Stimulated activated effector memory CD8-positive, alpha-beta T cell treated with anti-CD3 and anti-CD28 coated beads, Interleukin-12 subunit alpha, Interleukin-12 subunit beta, amount 100 ng/mL, for 72 hours (primary cell): ENCODE measurements around the gene ESYT2.

ENCODE experiments used
- ATAC-seq: fragments of 150-1000 bp; cut with Tn5 transposase; 2 replicates; pipeline ENCODE4 v1.10.0; 2021
- DNase-seq, 2 donors: peaks; one replicate each; pipeline ENCODE4 v3.0.0; 2021 to 2022; ENCODE audit warnings: low spot score in 2 of 2
- H3K27ac Mint-ChIP-seq: one replicate; pipeline ENCODE4 v1.8.0; 2022; ENCODE audit warnings: mild to moderate bottlenecking, mixed read lengths
- H3K36me3 Mint-ChIP-seq: one replicate; pipeline ENCODE4 v1.8.0; 2022; ENCODE audit warnings: mild to moderate bottlenecking, mixed read lengths
- H3K4me1 Mint-ChIP-seq: one replicate; pipeline ENCODE4 v1.8.0; 2022; ENCODE audit warnings: mixed read lengths
- H3K4me3 Mint-ChIP-seq: one replicate; pipeline ENCODE4 v1.8.0; 2022; ENCODE audit warnings: mild to moderate bottlenecking, mixed read lengths
- H3K9me3 Mint-ChIP-seq: one replicate; pipeline ENCODE4 v1.8.0; 2022; ENCODE audit warnings: mixed read lengths

ESYT2 gene

GRCh38 chr7:158779061-158780000, 50.0 kb downstream of the ESYT2 start:
- ATAC-seq (no peak), DNase-seq (no peak)
- peaks cover 34% of the 10 kb centered on the region for H3K36me3 Mint-ChIP-seq
- peak overlapping the region; percentile 13 for H3K27ac Mint-ChIP-seq
- H3K9me3 Mint-ChIP-seq: no peaks in the 10 kb centered on the region
- H3K4me1 Mint-ChIP-seq: peaks cover 25% of the 10 kb centered on the region
- no peak overlapping the region for H3K4me3 Mint-ChIP-seq

GRCh38 chr7:158778471-158778870, 50.8 kb downstream of the ESYT2 start:
- H3K9me3 Mint-ChIP-seq: no peaks in the 10 kb centered on the region
- DNase-seq: no peak
- no peak for ATAC-seq
- no peak overlapping the region for H3K4me3 Mint-ChIP-seq
- H3K27ac Mint-ChIP-seq: peak overlapping the region; percentile 13
- peaks cover 25% of the 10 kb centered on the region for H3K4me1 Mint-ChIP-seq
- H3K36me3 Mint-ChIP-seq: peaks cover 43% of the 10 kb centered on the region

- no peak overlapping the region for H3K4me3 Mint-ChIP-seq
- peaks cover 49% of the 10 kb centered on the region for H3K36me3 Mint-ChIP-seq
Observed at GRCh38 chr7:158777793-158778192, 51.5 kb downstream of the ESYT2 start.

GRCh38 chr7:158776474-158776873, 52.8 kb downstream of the ESYT2 start:
- Mint-ChIP-seq H3K36me3 (peaks cover 63% of the 10 kb centered on the region), H3K9me3 (no peaks in the 10 kb centered on the region), H3K4me3 (no peak overlapping the region), H3K27ac (no peak overlapping the region), H3K4me1 (peaks cover 25% of the 10 kb centered on the region)
- ATAC-seq (no peak), DNase-seq (no peak)

More at GRCh38 chr7:158777793-158778192, 51.5 kb downstream of the ESYT2 start:
- DNase-seq (no peak), ATAC-seq (no peak)
- Mint-ChIP-seq H3K9me3 (no peaks in the 10 kb centered on the region), H3K27ac (peak overlapping the region; percentile 21), H3K4me1 (peaks cover 25% of the 10 kb centered on the region)

- Mint-ChIP-seq H3K9me3 (no peaks in the 10 kb centered on the region), H3K36me3 (peaks cover 68% of the 10 kb centered on the region), H3K4me3 (no peak overlapping the region), H3K4me1 (peaks cover 25% of the 10 kb centered on the region), H3K27ac (no peak overlapping the region)
- DNase-seq (no peak), ATAC-seq (no peak)
Observed at GRCh38 chr7:158774952-158775351, 54.4 kb downstream of the ESYT2 start.

- Mint-ChIP-seq H3K36me3 (peaks cover 69% of the 10 kb centered on the region), H3K27ac (peak overlapping the region; percentile 40), H3K4me3 (no peak overlapping the region), H3K4me1 (peaks cover 15% of the 10 kb centered on the region), H3K9me3 (no peaks in the 10 kb centered on the region)
- DNase-seq (no peak), ATAC-seq (no peak)
Observed at GRCh38 chr7:158772916-158773315, 56.4 kb downstream of the ESYT2 start.

GRCh38 chr7:158771213-158771834, 58.0 kb downstream of the ESYT2 start:
- Mint-ChIP-seq H3K27ac (no peak overlapping the region), H3K36me3 (peaks cover 72% of the 10 kb centered on the region)
- no peak for ATAC-seq

GRCh38 chr7:158767707-158768106, 61.6 kb downstream of the ESYT2 start:
- no peak for DNase-seq
- peaks cover 13% of the 10 kb centered on the region for H3K4me1 Mint-ChIP-seq
- no peak overlapping the region for H3K4me3 Mint-ChIP-seq
- peaks cover 82% of the 10 kb centered on the region for H3K36me3 Mint-ChIP-seq
- no peaks in the 10 kb centered on the region for H3K9me3 Mint-ChIP-seq
- ATAC-seq: no peak
- no peak overlapping the region for H3K27ac Mint-ChIP-seq

More at GRCh38 chr7:158771213-158771834, 58.0 kb downstream of the ESYT2 start:
- peaks cover 12% of the 10 kb centered on the region for H3K4me1 Mint-ChIP-seq
- H3K4me3 Mint-ChIP-seq: no peak overlapping the region
- H3K9me3 Mint-ChIP-seq: no peaks in the 10 kb centered on the region
- no peak for DNase-seq

- DNase-seq (no peak), ATAC-seq (no peak)
- Mint-ChIP-seq H3K4me3 (no peak overlapping the region), H3K4me1 (peaks cover 17% of the 10 kb centered on the region), H3K27ac (peak overlapping the region; percentile 58), H3K9me3 (no peaks in the 10 kb centered on the region), H3K36me3 (peaks cover 82% of the 10 kb centered on the region)
Observed at GRCh38 chr7:158766570-158767281, 62.6 kb downstream of the ESYT2 start.

GRCh38 chr7:158765020-158765419, 64.3 kb downstream of the ESYT2 start:
- no peak overlapping the region for H3K4me3 Mint-ChIP-seq
- H3K36me3 Mint-ChIP-seq: peaks cover 91% of the 10 kb centered on the region
- peak; percentile 89 for ATAC-seq
- H3K9me3 Mint-ChIP-seq: no peaks in the 10 kb centered on the region
- DNase-seq: no peak
- H3K27ac Mint-ChIP-seq: peak overlapping the region; percentile 52
- peaks cover 26% of the 10 kb centered on the region for H3K4me1 Mint-ChIP-seq

GRCh38 chr7:158763454-158764033, 65.8 kb downstream of the ESYT2 start:
- H3K9me3 Mint-ChIP-seq: no peaks in the 10 kb centered on the region
- H3K4me1 Mint-ChIP-seq: peaks cover 26% of the 10 kb centered on the region
- no peak overlapping the region for H3K4me3 Mint-ChIP-seq
- DNase-seq: no peak
- no peak for ATAC-seq
- peaks cover 99% of the 10 kb centered on the region for H3K36me3 Mint-ChIP-seq
- H3K27ac Mint-ChIP-seq: no peak overlapping the region

GRCh38 chr7:158761945-158762344, 67.4 kb downstream of the ESYT2 start:
- Mint-ChIP-seq H3K4me3 (no peak overlapping the region), H3K9me3 (no peaks in the 10 kb centered on the region), H3K27ac (peak overlapping the region; percentile 5), H3K4me1 (peaks cover 36% of the 10 kb centered on the region), H3K36me3 (peaks cover 100% of the 10 kb centered on the region)
- ATAC-seq (no peak), DNase-seq (no peak)

- Mint-ChIP-seq H3K4me3 (no peak overlapping the region), H3K36me3 (peaks cover 100% of the 10 kb centered on the region), H3K4me1 (peaks cover 29% of the 10 kb centered on the region), H3K9me3 (no peaks in the 10 kb centered on the region), H3K27ac (peak overlapping the region; percentile 66)
- ATAC-seq (no peak), DNase-seq (no peak)
Observed at GRCh38 chr7:158760936-158761335, 68.4 kb downstream of the ESYT2 start.

GRCh38 chr7:158760445-158760764, 68.9 kb downstream of the ESYT2 start:
- H3K27ac Mint-ChIP-seq: peak overlapping the region; percentile 66

More at GRCh38 chr7:158760445-158760764, 68.9 kb downstream of the ESYT2 start:
- Mint-ChIP-seq H3K9me3 (no peaks in the 10 kb centered on the region), H3K4me3 (no peak overlapping the region), H3K4me1 (peaks cover 29% of the 10 kb centered on the region), H3K36me3 (peaks cover 98% of the 10 kb centered on the region)
- ATAC-seq (no peak), DNase-seq (no peak)
